Osteoblast (primary cell): ENCODE data around the gene EMID1. TPM values are rescaled to one million over a fixed set of nuclear protein-coding genes. Genes with fewer than 3 reads are reported as not detected.

Source experiments
- DNase-seq: peaks from one replicate; pipeline ENCODE4 v3.0.0; 2011; ENCODE audit warnings: low spot score, mixed read lengths; ENCODE audit not compliant: insufficient read length; ENCODE audit errors: missing footprints
- H2AFZ ChIP-seq: 2 replicates; pipeline ENCODE4 v1.6.0; 2011; ENCODE audit warnings: mild to moderate bottlenecking, low read length
- H3K27ac ChIP-seq: 2 replicates; pipeline ENCODE4 v1.5.1; 2011; ENCODE audit warnings: mild to moderate bottlenecking, low read depth, low read length, moderate library complexity
- H3K27me3 ChIP-seq: 2 replicates; pipeline ENCODE4 v1.6.0; 2012; ENCODE audit warnings: mild to moderate bottlenecking, control low read depth, inconsistent platforms, low read length, moderate library complexity; ENCODE audit not compliant: insufficient read depth
- H3K36me3 ChIP-seq: 2 replicates; pipeline ENCODE4 v1.5.1; 2011; ENCODE audit warnings: mild to moderate bottlenecking, low read length, control low read depth, moderate library complexity; ENCODE audit not compliant: insufficient read depth
- H3K4me1 ChIP-seq: 2 replicates; pipeline ENCODE4 v1.5.1; 2011; ENCODE audit warnings: mild to moderate bottlenecking, low read length, control low read depth, moderate library complexity; ENCODE audit not compliant: insufficient read depth
- H3K4me2 ChIP-seq: 2 replicates; pipeline ENCODE4 v1.6.0; 2011; ENCODE audit warnings: mild to moderate bottlenecking, low read length; ENCODE audit not compliant: insufficient read depth
- H3K4me3 ChIP-seq: fragments of 200-600 bp; sonication (generic); 3 replicates; pipeline ENCODE4 v1.5.1; 2012; ENCODE audit warnings: mild to moderate bottlenecking, low read length, inconsistent platforms; ENCODE audit not compliant: insufficient read depth
- H3K79me2 ChIP-seq: 2 replicates; pipeline ENCODE4 v1.6.0; 2012; ENCODE audit warnings: mild to moderate bottlenecking, low read length, control low read depth, inconsistent platforms; ENCODE audit not compliant: insufficient read depth
- H3K9me3 ChIP-seq: 2 replicates; pipeline ENCODE4 v1.5.1; 2011; ENCODE audit warnings: low read depth, low read length, control low read depth
- H4K20me1 ChIP-seq: 2 replicates; pipeline ENCODE4 v1.6.0; 2012; ENCODE audit warnings: mild to moderate bottlenecking, low read length, control low read depth; ENCODE audit not compliant: insufficient read depth
- total RNA-seq: library from RNA; depleted of rRNA; stranded (reverse); fragments of >200 nt; gene quantifications from 2 replicates; pipeline ENCODE4 v1.2.3, GENCODE V29; 2012
- TF ChIP-seq, protein P1 (sequence below): IDR thresholded peaks from 2 replicates; pipeline ENCODE4 v1.5.1; 2011; ENCODE audit warnings: mild to moderate bottlenecking, low read depth, low read length, moderate library complexity; ENCODE audit errors: extremely low read depth

The EMID1 gene
- total RNA-seq, 1 donor, result under 0.01 TPM

DNA sequence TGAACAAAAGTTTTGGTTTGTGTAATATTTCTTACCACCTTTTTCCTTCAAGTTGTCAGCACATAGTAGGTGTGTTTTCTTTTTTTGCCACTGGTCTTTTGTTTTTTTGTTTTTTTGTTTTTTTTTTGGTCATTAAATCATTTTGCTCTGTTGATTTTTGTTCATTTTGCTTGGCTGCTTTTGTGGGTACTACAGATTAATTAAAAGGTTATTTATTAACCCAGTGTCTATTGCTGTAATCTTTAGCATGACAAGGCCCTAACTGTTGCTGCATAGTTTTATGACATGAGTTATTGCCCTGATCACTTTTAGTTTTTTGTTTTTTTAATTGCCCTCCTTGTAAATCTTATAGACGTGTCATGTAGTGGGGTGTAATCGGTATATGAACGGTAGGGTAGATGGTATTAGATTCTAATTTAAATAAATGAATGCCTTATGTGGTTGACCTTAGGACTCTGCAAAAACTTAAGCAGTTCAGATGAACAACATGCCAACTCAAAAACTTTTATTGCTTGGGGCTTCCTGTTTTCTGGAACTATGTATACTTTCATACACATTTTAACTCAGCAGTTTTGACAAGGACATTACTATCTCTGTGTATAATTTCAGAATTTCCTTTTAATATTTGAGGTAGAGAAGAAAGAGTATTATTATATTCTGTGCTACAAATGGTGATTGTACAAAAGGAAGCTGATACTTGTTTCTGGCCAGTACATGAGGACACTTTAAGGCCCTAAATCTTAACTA is 70.3 kb downstream of the EMID1 start:
- Histone ChIP-seq H3K4me2 (no peak overlapping the region), H3K27me3 (no peaks in the 10 kb centered on the region), H3K4me3 (no peak overlapping the region), H3K27ac (no peak overlapping the region), H3K36me3 (peaks cover 92% of the 10 kb centered on the region), H3K4me1 (peaks cover 15% of the 10 kb centered on the region), H3K79me2 (peaks cover 96% of the 10 kb centered on the region), H2AFZ (no peak overlapping the region), H3K9me3 (no peaks in the 10 kb centered on the region), H4K20me1 (peaks cover 90% of the 10 kb centered on the region)
- TF ChIP-seq, protein P1, sequence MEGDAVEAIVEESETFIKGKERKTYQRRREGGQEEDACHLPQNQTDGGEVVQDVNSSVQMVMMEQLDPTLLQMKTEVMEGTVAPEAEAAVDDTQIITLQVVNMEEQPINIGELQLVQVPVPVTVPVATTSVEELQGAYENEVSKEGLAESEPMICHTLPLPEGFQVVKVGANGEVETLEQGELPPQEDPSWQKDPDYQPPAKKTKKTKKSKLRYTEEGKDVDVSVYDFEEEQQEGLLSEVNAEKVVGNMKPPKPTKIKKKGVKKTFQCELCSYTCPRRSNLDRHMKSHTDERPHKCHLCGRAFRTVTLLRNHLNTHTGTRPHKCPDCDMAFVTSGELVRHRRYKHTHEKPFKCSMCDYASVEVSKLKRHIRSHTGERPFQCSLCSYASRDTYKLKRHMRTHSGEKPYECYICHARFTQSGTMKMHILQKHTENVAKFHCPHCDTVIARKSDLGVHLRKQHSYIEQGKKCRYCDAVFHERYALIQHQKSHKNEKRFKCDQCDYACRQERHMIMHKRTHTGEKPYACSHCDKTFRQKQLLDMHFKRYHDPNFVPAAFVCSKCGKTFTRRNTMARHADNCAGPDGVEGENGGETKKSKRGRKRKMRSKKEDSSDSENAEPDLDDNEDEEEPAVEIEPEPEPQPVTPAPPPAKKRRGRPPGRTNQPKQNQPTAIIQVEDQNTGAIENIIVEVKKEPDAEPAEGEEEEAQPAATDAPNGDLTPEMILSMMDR, result no peak
- DNase-seq, result no peak

GRCh38 chr22:29277927-29278326 is 72.2 kb downstream of the EMID1 start:
- H3K36me3 ChIP-seq, result peaks cover 87% of the 10 kb centered on the region
- H3K4me3 ChIP-seq, result no peak overlapping the region
- H3K27ac ChIP-seq, result no peak overlapping the region
- peaks cover 91% of the 10 kb centered on the region for H3K79me2 ChIP-seq
- no peaks in the 10 kb centered on the region for H3K9me3 ChIP-seq
- no peaks in the 10 kb centered on the region for H3K4me1 ChIP-seq
- no peaks in the 10 kb centered on the region for H3K27me3 ChIP-seq
- peaks cover 79% of the 10 kb centered on the region for H4K20me1 ChIP-seq
- H2AFZ ChIP-seq, result no peak overlapping the region
- DNase-seq, result no peak
- H3K4me2 ChIP-seq, result no peak overlapping the region
- TF ChIP-seq, protein P1, result no peak

GRCh38 chr22:29284196-29284595 is 78.5 kb downstream of the EMID1 start:
- Histone ChIP-seq H2AFZ (no peak overlapping the region), H3K4me2 (no peak overlapping the region), H3K36me3 (peaks cover 83% of the 10 kb centered on the region), H3K27ac (no peak overlapping the region), H3K9me3 (no peaks in the 10 kb centered on the region), H3K27me3 (no peaks in the 10 kb centered on the region), H3K4me1 (no peaks in the 10 kb centered on the region), H3K79me2 (peaks cover 83% of the 10 kb centered on the region), H4K20me1 (peaks cover 35% of the 10 kb centered on the region), H3K4me3 (no peak overlapping the region)
- TF ChIP-seq, protein P1, result no peak
- DNase-seq, result no peak

- H3K9me3 ChIP-seq, result no peaks in the 10 kb centered on the region
- H3K27me3 ChIP-seq, result no peaks in the 10 kb centered on the region
- H3K4me1 ChIP-seq, result no peaks in the 10 kb centered on the region
- no peak overlapping the region for H3K27ac ChIP-seq
- H3K79me2 ChIP-seq, result peaks cover 75% of the 10 kb centered on the region
- no peak overlapping the region for H2AFZ ChIP-seq
- no peak overlapping the region for H3K4me3 ChIP-seq
- TF ChIP-seq, protein P1, result no peak
- H3K4me2 ChIP-seq, result no peak overlapping the region
- H3K36me3 ChIP-seq, result peaks cover 93% of the 10 kb centered on the region
- DNase-seq, result no peak
- peaks cover 19% of the 10 kb centered on the region for H4K20me1 ChIP-seq
Observed at GRCh38 chr22:29288837-29289236, 83.1 kb downstream of the EMID1 start.
